K562 (cell line): ENCODE results near the gene CCNDBP1. TPM values are rescaled to one million over a fixed set of nuclear protein-coding genes. Genes with fewer than 3 reads are reported as not detected.

ENCODE experiments used
- EP300 ChIP-seq: IDR thresholded peaks from 2 replicates; pipeline ENCODE4 v1.6.1; 2012; ENCODE audit warnings: low read length, improper control_type of control experiment
- HMGN3 ChIP-seq: IDR thresholded peaks from 2 replicates; pipeline ENCODE4 v1.6.1; 2011; ENCODE audit warnings: borderline replicate concordance, low read depth, mild to moderate bottlenecking, mixed read lengths, low read length; ENCODE audit not compliant: insufficient read length; ENCODE audit errors: extremely low read depth
- JUNB ChIP-seq: fragments of 450-650 bp; formaldehyde crosslinking; conservative IDR thresholded peaks from 2 replicates; pipeline ENCODE4 v1.4.0; 2020; ENCODE audit warnings: mild to moderate bottlenecking
- LEF1 ChIP-seq: fragments of 450-650 bp; IDR thresholded peaks from 2 replicates; pipeline ENCODE4 v1.6.1; 2016; ENCODE audit warnings: mild to moderate bottlenecking
- MLX ChIP-seq, 2 experiments: fragments of 450-650 bp in 1 of 2; sonication (generic) in 1 of 2; formaldehyde crosslinking; conservative IDR thresholded peaks; 2 replicates each; pipeline versions ENCODE4 v1.4.0 to v1.8.1; 2020 to 2022; ENCODE audit warnings: mild to moderate bottlenecking in 1 of 2, missing genetic modification reagents in 1 of 2
- MYC ChIP-seq, 2 experiments: fragments of 250-450 bp in 1 of 2; sonication (Bioruptor Pico) in 1 of 2; IDR thresholded peaks; 2 replicates each; pipeline versions ENCODE4 v1.5.1 to v1.6.1; 2012 to 2021; ENCODE audit warnings: low read depth in 2 of 2, borderline replicate concordance in 1 of 2, improper control_type of control experiment in 1 of 2, low read length in 1 of 2, mild to moderate bottlenecking in 1 of 2, moderate library complexity in 1 of 2
- SREBF1 ChIP-seq: fragments of 150-350 bp; IDR thresholded peaks from 2 replicates; pipeline ENCODE4 v1.6.1; 2014; ENCODE audit warnings: antibody characterized with exemption, low read depth, low read length, borderline replicate concordance
- TEAD1 ChIP-seq, 2 experiments: fragments of 450-650 bp in 1 of 2; sonication (generic) in 1 of 2; formaldehyde crosslinking; IDR thresholded peaks; 2 replicates each; pipeline versions ENCODE4 v1.4.0 to v1.8.0; 2020 to 2022; ENCODE audit warnings: mild to moderate bottlenecking in 2 of 2, missing genetic modification reagents in 1 of 2
- polyA plus RNA-seq, 8 experiments: library from polyadenylated mRNA; depleted of rRNA in 4 of 8; stranded (reverse) in 5 of 8; unstranded in 3 of 8; fragments of >200 nt; fragmentation: Nextera tagmentation in 2 of 8; fragmentation: Illumina TruSeq in 1 of 8; extraction: Ambion mirVana in 2 of 8; extraction: Trizol in 1 of 8; gene quantifications; 2 replicates each; pipeline versions ENCODE4 v1.2.1 to v1.2.3, GENCODE V29; 2011 to 2014; ENCODE audit warnings: inconsistent platforms in 1 of 8, missing spikeins in 1 of 8
- total RNA-seq, 7 experiments: library from RNA; depleted of rRNA in 6 of 7; stranded (reverse); fragments of >200 nt in 6 of 7; fragmentation: Illumina TruSeq in 2 of 7; extraction: Trizol in 2 of 7; gene quantifications; 2 replicates each; pipeline versions ENCODE4 v1.2.1 to v1.2.3, GENCODE V29; 2011 to 2021; ENCODE audit warnings: low replicate concordance in 1 of 7
- TF ChIP-seq, protein P1 (sequence below): fragments of 250-450 bp; sonication (Bioruptor Pico); IDR thresholded peaks from 2 replicates; pipeline ENCODE4 v1.4.0; 2020; ENCODE audit warnings: mild to moderate bottlenecking, moderate library complexity

The CCNDBP1 gene
- total and polyA plus RNA-seq, 9 of the 15 experiments (the other 6 are each of a cell fraction or from before 2014, with no cell fraction given) = 37.0 to 111 (median 55.5) TPM

- TF ChIP-seq HMGN3 (no peak), MLX (CRISPR knock-in tag; conservative IDR thresholded peaks at IDR 0.05) (no peak), TEAD1 (CRISPR knock-in tag; IDR thresholded peaks at IDR 0.05) (0 out of 4 replicates have a peak, but pooled peaks of 1 of the 2 experiments have one; percentile 47), LEF1 (peak; percentile 84), SREBF1 (no peak), EP300 (peak; percentile 63), MYC (IDR thresholded peaks at IDR 0.05; ENCODE audit: low read depth, low read length) (peak; percentile 76; the same call in 1 of the 2 replicates), MYC (CRISPR knock-in tag; IDR thresholded peaks at IDR 0.05; ENCODE audit: borderline replicate concordance, low read depth) (no peak), JUNB (CRISPR knock-in tag) (no peak)
- TF ChIP-seq, protein P1, sequence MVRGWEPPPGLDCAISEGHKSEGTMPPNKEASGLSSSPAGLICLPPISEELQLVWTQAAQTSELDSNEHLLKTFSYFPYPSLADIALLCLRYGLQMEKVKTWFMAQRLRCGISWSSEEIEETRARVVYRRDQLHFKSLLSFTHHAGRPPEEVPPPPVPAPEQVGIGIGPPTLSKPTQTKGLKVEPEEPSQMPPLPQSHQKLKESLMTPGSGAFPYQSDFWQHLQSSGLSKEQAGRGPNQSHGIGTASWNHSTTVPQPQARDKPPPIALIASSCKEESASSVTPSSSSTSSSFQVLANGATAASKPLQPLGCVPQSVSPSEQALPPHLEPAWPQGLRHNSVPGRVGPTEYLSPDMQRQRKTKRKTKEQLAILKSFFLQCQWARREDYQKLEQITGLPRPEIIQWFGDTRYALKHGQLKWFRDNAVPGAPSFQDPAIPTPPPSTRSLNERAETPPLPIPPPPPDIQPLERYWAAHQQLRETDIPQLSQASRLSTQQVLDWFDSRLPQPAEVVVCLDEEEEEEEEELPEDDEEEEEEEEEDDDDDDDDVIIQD (CRISPR knock-in tag) = no peak
Observed at GRCh38 chr15:43220991-43221403, 35.8 kb downstream of the CCNDBP1 start, which contains the start of gene EPB42 (continued).
